ENCODE data around the gene RCL1. TPM values are rescaled to one million over a fixed set of nuclear protein-coding genes. Genes with fewer than 3 reads are reported as not detected.

Gene RCL1
- total and polyA plus RNA-seq, 2 of the 13 experiments (the other 11 are each of a cell fraction or from before 2014, with no cell fraction given): 22.3 to 31.6 TPM

DNA sequence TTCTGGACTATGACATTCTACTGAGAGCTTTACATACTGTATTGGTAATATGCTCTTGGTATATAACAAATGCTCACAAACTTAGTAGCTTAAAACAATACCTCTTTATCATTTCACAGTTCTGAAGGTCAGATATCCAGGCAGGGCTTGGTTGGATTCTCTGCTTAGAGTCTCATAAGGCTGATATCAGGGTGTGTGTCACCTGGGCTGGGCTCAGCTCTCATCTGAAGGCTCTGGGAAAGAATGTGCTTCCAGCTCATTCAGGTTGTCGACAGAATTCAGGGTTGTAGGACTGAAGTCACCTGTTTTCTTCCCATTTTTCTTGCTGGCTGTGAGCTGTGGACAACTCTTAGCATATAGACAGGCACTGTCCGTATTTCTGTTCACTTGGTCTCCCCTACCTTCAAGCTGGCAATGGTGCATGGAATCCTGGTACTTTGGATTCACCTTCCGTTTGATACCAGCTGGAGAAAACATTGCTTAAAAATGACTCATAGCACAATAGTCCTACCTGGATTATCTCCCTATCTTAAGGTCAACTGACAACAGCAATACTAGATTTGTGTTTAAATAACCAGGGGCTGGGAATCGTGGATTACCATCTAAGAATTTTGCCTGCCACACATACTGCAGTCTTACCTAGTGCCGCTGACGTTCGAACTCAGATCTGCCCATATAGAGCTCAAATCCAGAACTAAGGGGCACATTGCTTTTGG lies 69.2 kb downstream of the RCL1 start (continued):
- TF ChIP-seq, protein P1, sequence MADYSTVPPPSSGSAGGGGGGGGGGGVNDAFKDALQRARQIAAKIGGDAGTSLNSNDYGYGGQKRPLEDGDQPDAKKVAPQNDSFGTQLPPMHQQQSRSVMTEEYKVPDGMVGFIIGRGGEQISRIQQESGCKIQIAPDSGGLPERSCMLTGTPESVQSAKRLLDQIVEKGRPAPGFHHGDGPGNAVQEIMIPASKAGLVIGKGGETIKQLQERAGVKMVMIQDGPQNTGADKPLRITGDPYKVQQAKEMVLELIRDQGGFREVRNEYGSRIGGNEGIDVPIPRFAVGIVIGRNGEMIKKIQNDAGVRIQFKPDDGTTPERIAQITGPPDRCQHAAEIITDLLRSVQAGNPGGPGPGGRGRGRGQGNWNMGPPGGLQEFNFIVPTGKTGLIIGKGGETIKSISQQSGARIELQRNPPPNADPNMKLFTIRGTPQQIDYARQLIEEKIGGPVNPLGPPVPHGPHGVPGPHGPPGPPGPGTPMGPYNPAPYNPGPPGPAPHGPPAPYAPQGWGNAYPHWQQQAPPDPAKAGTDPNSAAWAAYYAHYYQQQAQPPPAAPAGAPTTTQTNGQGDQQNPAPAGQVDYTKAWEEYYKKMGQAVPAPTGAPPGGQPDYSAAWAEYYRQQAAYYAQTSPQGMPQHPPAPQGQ (CRISPR knock-in tag; IDR thresholded peaks at IDR 0.05; ENCODE audit: borderline replicate concordance): no peak
- TF ChIP-seq RFX3 (CRISPR knock-in tag; IDR thresholded peaks at IDR 0.05): no peak
- no peak for TF ChIP-seq ZNF33A (CRISPR knock-in tag; IDR thresholded peaks at IDR 0.05; ENCODE audit: borderline replicate concordance)
- TF ChIP-seq NFYC (CRISPR knock-in tag; IDR thresholded peaks at IDR 0.05): no peak
- peak; percentile 51 for TF ChIP-seq TEAD3 (CRISPR knock-in tag; optimal IDR thresholded peaks at IDR 0.05; ENCODE audit: borderline replicate concordance)
- TF ChIP-seq, protein P2, sequence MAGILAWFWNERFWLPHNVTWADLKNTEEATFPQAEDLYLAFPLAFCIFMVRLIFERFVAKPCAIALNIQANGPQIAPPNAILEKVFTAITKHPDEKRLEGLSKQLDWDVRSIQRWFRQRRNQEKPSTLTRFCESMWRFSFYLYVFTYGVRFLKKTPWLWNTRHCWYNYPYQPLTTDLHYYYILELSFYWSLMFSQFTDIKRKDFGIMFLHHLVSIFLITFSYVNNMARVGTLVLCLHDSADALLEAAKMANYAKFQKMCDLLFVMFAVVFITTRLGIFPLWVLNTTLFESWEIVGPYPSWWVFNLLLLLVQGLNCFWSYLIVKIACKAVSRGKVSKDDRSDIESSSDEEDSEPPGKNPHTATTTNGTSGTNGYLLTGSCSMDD (CRISPR knock-in tag; IDR thresholded peaks at IDR 0.05): no peak
- TF ChIP-seq KLF16 (CRISPR knock-in tag; IDR thresholded peaks at IDR 0.05): no peak
- TF ChIP-seq ZSCAN25 (CRISPR knock-in tag; IDR thresholded peaks at IDR 0.05): no peak
- TF ChIP-seq, protein P3, sequence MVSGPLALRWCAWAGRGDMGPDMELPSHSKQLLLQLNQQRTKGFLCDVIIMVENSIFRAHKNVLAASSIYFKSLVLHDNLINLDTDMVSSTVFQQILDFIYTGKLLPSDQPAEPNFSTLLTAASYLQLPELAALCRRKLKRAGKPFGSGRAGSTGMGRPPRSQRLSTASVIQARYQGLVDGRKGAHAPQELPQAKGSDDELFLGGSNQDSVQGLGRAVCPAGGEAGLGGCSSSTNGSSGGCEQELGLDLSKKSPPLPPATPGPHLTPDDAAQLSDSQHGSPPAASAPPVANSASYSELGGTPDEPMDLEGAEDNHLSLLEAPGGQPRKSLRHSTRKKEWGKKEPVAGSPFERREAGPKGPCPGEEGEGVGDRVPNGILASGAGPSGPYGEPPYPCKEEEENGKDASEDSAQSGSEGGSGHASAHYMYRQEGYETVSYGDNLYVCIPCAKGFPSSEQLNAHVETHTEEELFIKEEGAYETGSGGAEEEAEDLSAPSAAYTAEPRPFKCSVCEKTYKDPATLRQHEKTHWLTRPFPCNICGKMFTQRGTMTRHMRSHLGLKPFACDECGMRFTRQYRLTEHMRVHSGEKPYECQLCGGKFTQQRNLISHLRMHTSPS (CRISPR knock-in tag; IDR thresholded peaks at IDR 0.05; ENCODE audit: low read depth): no peak
- TF ChIP-seq, protein P4, sequence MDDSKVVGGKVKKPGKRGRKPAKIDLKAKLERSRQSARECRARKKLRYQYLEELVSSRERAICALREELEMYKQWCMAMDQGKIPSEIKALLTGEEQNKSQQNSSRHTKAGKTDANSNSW (CRISPR knock-in tag; IDR thresholded peaks at IDR 0.05; ENCODE audit: borderline replicate concordance): no peak
- TF ChIP-seq ZMYM3 (CRISPR knock-in tag; IDR thresholded peaks at IDR 0.05): no peak
- no peak for TF ChIP-seq HIVEP1 (CRISPR knock-in tag; IDR thresholded peaks at IDR 0.05)
- TF ChIP-seq, protein P5, sequence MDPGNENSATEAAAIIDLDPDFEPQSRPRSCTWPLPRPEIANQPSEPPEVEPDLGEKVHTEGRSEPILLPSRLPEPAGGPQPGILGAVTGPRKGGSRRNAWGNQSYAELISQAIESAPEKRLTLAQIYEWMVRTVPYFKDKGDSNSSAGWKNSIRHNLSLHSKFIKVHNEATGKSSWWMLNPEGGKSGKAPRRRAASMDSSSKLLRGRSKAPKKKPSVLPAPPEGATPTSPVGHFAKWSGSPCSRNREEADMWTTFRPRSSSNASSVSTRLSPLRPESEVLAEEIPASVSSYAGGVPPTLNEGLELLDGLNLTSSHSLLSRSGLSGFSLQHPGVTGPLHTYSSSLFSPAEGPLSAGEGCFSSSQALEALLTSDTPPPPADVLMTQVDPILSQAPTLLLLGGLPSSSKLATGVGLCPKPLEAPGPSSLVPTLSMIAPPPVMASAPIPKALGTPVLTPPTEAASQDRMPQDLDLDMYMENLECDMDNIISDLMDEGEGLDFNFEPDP (CRISPR knock-in tag; conservative IDR thresholded peaks at IDR 0.05): no peak
- no peak for TF ChIP-seq SOX13 (IDR thresholded peaks at IDR 0.05)
- peak in 1 of 2 experiments; percentile 11; a peak in 1 of 4 replicates for TF ChIP-seq SOX13 (CRISPR knock-in tag; conservative IDR thresholded peaks at IDR 0.05 in 1 of 2, IDR thresholded peaks at IDR 0.05 in 1 of 2)
- TF ChIP-seq, protein P6, sequence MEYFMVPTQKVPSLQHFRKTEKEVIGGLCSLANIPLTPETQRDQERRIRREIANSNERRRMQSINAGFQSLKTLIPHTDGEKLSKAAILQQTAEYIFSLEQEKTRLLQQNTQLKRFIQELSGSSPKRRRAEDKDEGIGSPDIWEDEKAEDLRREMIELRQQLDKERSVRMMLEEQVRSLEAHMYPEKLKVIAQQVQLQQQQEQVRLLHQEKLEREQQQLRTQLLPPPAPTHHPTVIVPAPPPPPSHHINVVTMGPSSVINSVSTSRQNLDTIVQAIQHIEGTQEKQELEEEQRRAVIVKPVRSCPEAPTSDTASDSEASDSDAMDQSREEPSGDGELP (IDR thresholded peaks at IDR 0.05; ENCODE audit: borderline replicate concordance, low read depth): peak; percentile 85; the same call in 1 of the 2 replicates
- TF ChIP-seq, protein P7, sequence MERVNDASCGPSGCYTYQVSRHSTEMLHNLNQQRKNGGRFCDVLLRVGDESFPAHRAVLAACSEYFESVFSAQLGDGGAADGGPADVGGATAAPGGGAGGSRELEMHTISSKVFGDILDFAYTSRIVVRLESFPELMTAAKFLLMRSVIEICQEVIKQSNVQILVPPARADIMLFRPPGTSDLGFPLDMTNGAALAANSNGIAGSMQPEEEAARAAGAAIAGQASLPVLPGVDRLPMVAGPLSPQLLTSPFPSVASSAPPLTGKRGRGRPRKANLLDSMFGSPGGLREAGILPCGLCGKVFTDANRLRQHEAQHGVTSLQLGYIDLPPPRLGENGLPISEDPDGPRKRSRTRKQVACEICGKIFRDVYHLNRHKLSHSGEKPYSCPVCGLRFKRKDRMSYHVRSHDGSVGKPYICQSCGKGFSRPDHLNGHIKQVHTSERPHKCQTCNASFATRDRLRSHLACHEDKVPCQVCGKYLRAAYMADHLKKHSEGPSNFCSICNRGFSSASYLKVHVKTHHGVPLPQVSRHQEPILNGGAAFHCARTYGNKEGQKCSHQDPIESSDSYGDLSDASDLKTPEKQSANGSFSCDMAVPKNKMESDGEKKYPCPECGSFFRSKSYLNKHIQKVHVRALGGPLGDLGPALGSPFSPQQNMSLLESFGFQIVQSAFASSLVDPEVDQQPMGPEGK (CRISPR knock-in tag; IDR thresholded peaks at IDR 0.05): no peak
- TF ChIP-seq ZKSCAN8 (CRISPR knock-in tag; IDR thresholded peaks at IDR 0.05; ENCODE audit: borderline replicate concordance): no peak
- peak; percentile 48; the same call in 1 of the 2 replicates for TF ChIP-seq JUND (CRISPR knock-in tag; IDR thresholded peaks at IDR 0.05)
- peak; percentile 38; the same call in 1 of the 2 replicates for TF ChIP-seq RARA (CRISPR knock-in tag; IDR thresholded peaks at IDR 0.05)

Measured in HepG2 (cell line).